HEK293T (cell line): ENCODE measurements around the gene SSX2IP.

ENCODE experiments used
- ARNT ChIP-seq: fragments of 450-650 bp; IDR thresholded peaks from 2 replicates; pipeline ENCODE4 v1.6.1; 2017; ENCODE audit warnings: mild to moderate bottlenecking
- BHLHE40 ChIP-seq: fragments of 450-650 bp; IDR thresholded peaks from 2 replicates; pipeline ENCODE4 v1.6.1; 2016; ENCODE audit warnings: mild to moderate bottlenecking, moderate library complexity, borderline replicate concordance
- CTBP1 ChIP-seq: fragments of 450-650 bp; IDR thresholded peaks from 2 replicates; pipeline ENCODE4 v1.6.1; 2016; ENCODE audit warnings: borderline replicate concordance
- ELF4 ChIP-seq: fragments of 450-650 bp; IDR thresholded peaks from 2 replicates; pipeline ENCODE4 v1.6.1; 2017; ENCODE audit warnings: antibody characterized with exemption
- FOXA1 ChIP-seq: fragments of 450-650 bp; IDR thresholded peaks from 2 replicates; pipeline ENCODE4 v1.6.1; 2016; ENCODE audit warnings: mild to moderate bottlenecking
- FOXK2 ChIP-seq: fragments of 450-650 bp; IDR thresholded peaks from 2 replicates; pipeline ENCODE4 v1.6.1; 2016; ENCODE audit warnings: mild to moderate bottlenecking
- HDGF ChIP-seq: fragments of 450-650 bp; IDR thresholded peaks from 2 replicates; pipeline ENCODE4 v1.6.1; 2017; ENCODE audit warnings: antibody characterized with exemption, borderline replicate concordance
- LEF1 ChIP-seq: fragments of 450-650 bp; IDR thresholded peaks from 2 replicates; pipeline ENCODE4 v1.6.1; 2017; ENCODE audit warnings: mild to moderate bottlenecking, borderline replicate concordance
- NFRKB ChIP-seq: fragments of 450-650 bp; IDR thresholded peaks from 2 replicates; pipeline ENCODE4 v1.6.1; 2016; ENCODE audit warnings: mild to moderate bottlenecking, moderate library complexity
- SP1 ChIP-seq: fragments of 450-650 bp; IDR thresholded peaks from 2 replicates; pipeline ENCODE4 v1.6.1; 2017
- SUZ12 ChIP-seq: fragments of 450-650 bp; IDR thresholded peaks from 2 replicates; pipeline ENCODE4 v1.6.1; 2016; ENCODE audit warnings: mild to moderate bottlenecking
- TARDBP ChIP-seq: fragments of 450-650 bp; IDR thresholded peaks from 2 replicates; pipeline ENCODE4 v1.6.1; 2016
- ZNF384 ChIP-seq: fragments of 450-650 bp; IDR thresholded peaks from 2 replicates; pipeline ENCODE4 v1.6.1; 2016
- TF ChIP-seq, protein P1 (sequence below): fragments of 450-650 bp; IDR thresholded peaks from 2 replicates; pipeline ENCODE4 v1.6.1; 2016

DNA sequence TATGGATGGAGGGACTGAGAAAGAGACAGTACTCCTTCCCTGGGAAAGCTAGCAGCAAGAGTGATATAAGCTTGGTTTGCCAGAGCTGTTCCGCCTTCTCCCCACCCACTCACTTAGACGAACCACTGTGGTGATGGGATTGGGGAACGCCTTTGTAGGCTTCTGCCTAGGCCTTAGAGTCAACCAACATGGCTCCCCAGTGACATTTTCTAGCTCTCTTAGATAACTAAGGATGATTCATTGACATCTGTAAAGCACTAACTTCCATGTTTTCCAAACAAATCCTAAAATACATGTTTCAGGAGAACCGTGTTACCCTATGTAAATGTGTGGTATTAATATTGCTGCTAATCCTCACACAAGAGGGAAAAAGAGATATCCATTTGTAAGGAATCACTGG is 21.6 kb upstream of the SSX2IP start:
- no peak for TF ChIP-seq FOXA1
- TF ChIP-seq CTBP1, result no peak
- TF ChIP-seq ARNT, result no peak
- TF ChIP-seq ELF4, result no peak
- TF ChIP-seq LEF1, result no peak
- no peak for TF ChIP-seq SUZ12
- TF ChIP-seq SP1, result no peak
- TF ChIP-seq ZNF384, result no peak
- TF ChIP-seq HDGF, result no peak
- TF ChIP-seq FOXK2, result no peak
- no peak for TF ChIP-seq NFRKB
- TF ChIP-seq BHLHE40, result no peak
- no peak for TF ChIP-seq TARDBP
- TF ChIP-seq, protein P1, sequence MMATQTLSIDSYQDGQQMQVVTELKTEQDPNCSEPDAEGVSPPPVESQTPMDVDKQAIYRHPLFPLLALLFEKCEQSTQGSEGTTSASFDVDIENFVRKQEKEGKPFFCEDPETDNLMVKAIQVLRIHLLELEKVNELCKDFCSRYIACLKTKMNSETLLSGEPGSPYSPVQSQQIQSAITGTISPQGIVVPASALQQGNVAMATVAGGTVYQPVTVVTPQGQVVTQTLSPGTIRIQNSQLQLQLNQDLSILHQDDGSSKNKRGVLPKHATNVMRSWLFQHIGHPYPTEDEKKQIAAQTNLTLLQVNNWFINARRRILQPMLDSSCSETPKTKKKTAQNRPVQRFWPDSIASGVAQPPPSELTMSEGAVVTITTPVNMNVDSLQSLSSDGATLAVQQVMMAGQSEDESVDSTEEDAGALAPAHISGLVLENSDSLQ, result no peak
